ENCODE measurements around the gene SPRED2.

- TF ChIP-seq POLR2A (IDR thresholded peaks at IDR 0.05; ENCODE audit: low read depth, low read length) = no peak
- TF ChIP-seq POLR2AphosphoS5 (IDR thresholded peaks at IDR 0.05; ENCODE audit: low read depth, low read length) = no peak
Observed at GRCh38 chr2:65380255-65380654, 52.1 kb downstream of the SPRED2 start.
